ES-I3 (cell line): Measurements from ENCODE around the gene BROX.

Experiments
- H3K36me3 ChIP-seq: 2 replicates; pipeline ENCODE4 v1.6.1; 2013; ENCODE audit warnings: mild to moderate bottlenecking, low read length, control low read depth, moderate library complexity; ENCODE audit not compliant: insufficient read depth
- H3K4me1 ChIP-seq: 2 replicates; pipeline ENCODE4 v1.6.1; 2013; ENCODE audit warnings: mild to moderate bottlenecking, control low read depth, low read length; ENCODE audit not compliant: insufficient read depth
- H3K9ac ChIP-seq: 2 replicates; pipeline ENCODE4 v1.6.1; 2013; ENCODE audit warnings: low read depth, mild to moderate bottlenecking, low read length, moderate library complexity
- H3K9me3 ChIP-seq: 2 replicates; pipeline ENCODE4 v1.6.1; 2013; ENCODE audit warnings: mild to moderate bottlenecking, low read length, moderate library complexity; ENCODE audit not compliant: control insufficient read depth, insufficient read depth

Gene BROX

GRCh38 chr1:222777463-222777862, 65.1 kb downstream of the BROX start:
- Histone ChIP-seq H3K36me3 (no peaks in the 10 kb centered on the region), H3K9ac (no peak overlapping the region), H3K9me3 (no peaks in the 10 kb centered on the region), H3K4me1 (no peaks in the 10 kb centered on the region)

GRCh38 chr1:222777977-222778376, 65.6 kb downstream of the BROX start:
- H3K9ac ChIP-seq, result no peak overlapping the region

GRCh38 chr1:222781251-222781650, 68.9 kb downstream of the BROX start:
- Histone ChIP-seq H3K9me3 (no peaks in the 10 kb centered on the region), H3K4me1 (no peaks in the 10 kb centered on the region), H3K36me3 (no peaks in the 10 kb centered on the region), H3K9ac (no peak overlapping the region)

More at GRCh38 chr1:222777977-222778376, 65.6 kb downstream of the BROX start:
- Histone ChIP-seq H3K9me3 (no peaks in the 10 kb centered on the region), H3K4me1 (no peaks in the 10 kb centered on the region), H3K36me3 (no peaks in the 10 kb centered on the region)

GRCh38 chr1:222783051-222783450, 70.7 kb downstream of the BROX start:
- Histone ChIP-seq H3K36me3 (no peaks in the 10 kb centered on the region), H3K9me3 (no peaks in the 10 kb centered on the region)

GRCh38 chr1:222784371-222784770, 72.0 kb downstream of the BROX start:
- H3K36me3 ChIP-seq, result no peaks in the 10 kb centered on the region
- no peaks in the 10 kb centered on the region for H3K4me1 ChIP-seq
- H3K9me3 ChIP-seq, result no peaks in the 10 kb centered on the region
- H3K9ac ChIP-seq, result no peak overlapping the region

More at GRCh38 chr1:222783051-222783450, 70.7 kb downstream of the BROX start:
- no peaks in the 10 kb centered on the region for H3K4me1 ChIP-seq
- H3K9ac ChIP-seq, result no peak overlapping the region
